Body of pancreas (tissue), 4 donors: ENCODE measurements around the gene ANKRD33B. TPM values are rescaled to one million over a fixed set of nuclear protein-coding genes. Genes with fewer than 3 reads are reported as not detected.

Experiments used
- ATAC-seq: fragments of 150-250 bp; one replicate; pipeline ENCODE4 v1.9.1; 2016
- DNase-seq, 4 donors: peaks; one replicate each; pipeline ENCODE4 v3.0.0-alpha.2; 2019
- H3K27ac ChIP-seq, 4 donors: fragments of 200-600 bp; sonication (generic); 1 replicate in 3 of 4; 2 replicates in 1 of 4; pipeline versions ENCODE4 v1.5.1 to v1.6.1; 2016 to 2019; ENCODE audit warnings: mild to moderate bottlenecking in 1 of 4, mixed read lengths in 1 of 4, moderate library complexity in 1 of 4
- H3K27me3 ChIP-seq, 2 donors: fragments of 200-600 bp; sonication (generic); one replicate each; pipeline ENCODE4 v1.6.0; 2016; ENCODE audit warnings: mild to moderate bottlenecking in 1 of 2
- H3K36me3 ChIP-seq, 2 donors: fragments of 200-600 bp; sonication (generic); replicated peaks in 1 of 2; 2 replicates each; pipeline ENCODE4 v1.5.1; 2016; ENCODE audit warnings: low read depth in 2 of 2; ENCODE audit not compliant: insufficient read depth in 1 of 2
- H3K4me1 ChIP-seq: fragments of 200-600 bp; sonication (generic); one replicate; pipeline ENCODE4 v1.6.0; 2016
- H3K4me3 ChIP-seq, 2 donors: fragments of 200-600 bp; sonication (generic); 1 replicate in 1 of 2; 2 replicates in 1 of 2; pipeline ENCODE4 v1.5.1; 2016 to 2019
- H3K9me3 ChIP-seq, 3 donors: fragments of 200-600 bp; sonication (generic); 1 replicate in 2 of 3; 2 replicates in 1 of 3; pipeline ENCODE4 v1.5.1; 2016
- CTCF ChIP-seq, 7 experiments: fragments of 450-650 bp in 4 of 7; fragments of 200-600 bp in 3 of 7; sonication (generic) in 3 of 7; IDR thresholded peaks; one replicate each; pipeline ENCODE4 v1.5.1; 2016 to 2019; ENCODE audit warnings: antibody characterized with exemption in 7 of 7
- POLR2A ChIP-seq, 3 donors: fragments of 450-650 bp; IDR thresholded peaks; one replicate each; pipeline ENCODE4 v1.6.1; 2016; ENCODE audit warnings: antibody characterized with exemption in 3 of 3, mild to moderate bottlenecking in 2 of 3
- WGBS, 2 donors: methylation state at CpG; one replicate each; pipeline ENCODE4 v1.1.5; 2017; 5-methylcytosine and 5-hydroxymethylcytosine counted together
- intact Hi-C: fragments of 100-400 bp; cut with DNase I; formaldehyde crosslinking; loops from one replicate; pipeline ENCODE4 v1.15.1; 2023
- total RNA-seq, 2 donors: library from RNA; depleted of rRNA; stranded (reverse); fragments of >200 nt; gene quantifications; one replicate each; pipeline ENCODE4 v1.1.0, GENCODE V29; 2016

The ANKRD33B gene
- total RNA-seq, 2 donors from 2014 or later = 2.3 to 3.9 TPM

- Histone ChIP-seq H3K36me3 (no peaks in the 10 kb centered on the region), H3K4me1 (no peaks in the 10 kb centered on the region), H3K4me3 (no peak overlapping the region), H3K27me3 (no peaks in the 10 kb centered on the region), H3K9me3 (no peaks in the 10 kb centered on the region), H3K27ac (no peak overlapping the region)
- DNase-seq = no peak
- no peak for ATAC-seq
- intact Hi-C loops = loop anchor here (5.0 to 10.0 kb wide), 2 partner anchors 162 to 335 kb away; no protein-coding TSS in a partner anchor
- 62 to 68% methylated on average over 10 of the region's 10 CpGs for WGBS, 2 donors
- TF ChIP-seq POLR2A (IDR thresholded peaks at IDR 0.05) (no peak), CTCF (IDR thresholded peaks at IDR 0.05) (no peak)
Observed at GRCh38 chr5:10619649-10620048, 55.8 kb downstream of the ANKRD33B start.

GRCh38 chr5:10620346-10620745 lies 56.5 kb downstream of the ANKRD33B start:
- no peaks in the 10 kb centered on the region for H3K27me3 ChIP-seq
- no peak for ATAC-seq
- no peaks in the 10 kb centered on the region for H3K36me3 ChIP-seq
- no peaks in the 10 kb centered on the region for H3K4me1 ChIP-seq
- intact Hi-C loops = loop anchor here (5.0 to 10.0 kb wide), 2 partner anchors 163 to 336 kb away; no protein-coding TSS in a partner anchor
- no peak overlapping the region for H3K27ac ChIP-seq
- H3K4me3 ChIP-seq = no peak overlapping the region
- TF ChIP-seq POLR2A (IDR thresholded peaks at IDR 0.05) (no peak), CTCF (IDR thresholded peaks at IDR 0.05) (no peak)
- H3K9me3 ChIP-seq = no peaks in the 10 kb centered on the region
- no peak for DNase-seq
- WGBS, 2 donors = 45 to 49% methylated on average over 3 of the region's 3 CpGs

- Histone ChIP-seq H3K9me3 (no peaks in the 10 kb centered on the region), H3K27me3 (no peaks in the 10 kb centered on the region), H3K36me3 (no peaks in the 10 kb centered on the region), H3K4me3 (no peak overlapping the region), H3K4me1 (no peaks in the 10 kb centered on the region), H3K27ac (no peak overlapping the region)
- TF ChIP-seq CTCF (IDR thresholded peaks at IDR 0.05) (no peak), POLR2A (IDR thresholded peaks at IDR 0.05) (no peak)
- intact Hi-C loops = loop anchor here (5.0 to 10.0 kb wide), 2 partner anchors 165 to 337 kb away; no protein-coding TSS in a partner anchor
- ATAC-seq (no peak), DNase-seq (no peak)
- 55 to 56% methylated on average over 1 of the region's 1 CpG for WGBS, 2 donors
Observed at GRCh38 chr5:10621832-10622231, 58.0 kb downstream of the ANKRD33B start.

- 40 to 52% methylated on average over 2 to 4 of the region's 4 CpGs for WGBS, 2 donors
- intact Hi-C loops = loop anchor here (5.0 to 10.0 kb wide), 2 partner anchors 166 to 338 kb away; no protein-coding TSS in a partner anchor
- ATAC-seq = no peak
Observed at GRCh38 chr5:10622810-10623209, 58.9 kb downstream of the ANKRD33B start.

More at GRCh38 chr5:10622810-10623209, 58.9 kb downstream of the ANKRD33B start:
- no peaks in the 10 kb centered on the region for H3K36me3 ChIP-seq
- H3K4me1 ChIP-seq = peaks cover 8% of the 10 kb centered on the region
- H3K9me3 ChIP-seq = no peaks in the 10 kb centered on the region
- H3K27me3 ChIP-seq = no peaks in the 10 kb centered on the region
- no peak overlapping the region for H3K27ac ChIP-seq
- no peak for TF ChIP-seq CTCF (IDR thresholded peaks at IDR 0.05)
- no peak for TF ChIP-seq POLR2A (IDR thresholded peaks at IDR 0.05)
- H3K4me3 ChIP-seq = no peak overlapping the region
- DNase-seq = no peak
